IMR-90 (cell line): Measurements from ENCODE around the gene SSTR1. TPM values are rescaled to one million over a fixed set of nuclear protein-coding genes. Genes with fewer than 3 reads are reported as not detected.

Experiments
- ATAC-seq: fragments of 200-7000 bp; cut with Tn5 transposase; 2 replicates; pipeline ENCODE4 v1.9.1; 2020; ENCODE audit warnings: low read depth, mild to moderate bottlenecking, moderate library complexity
- BruUV-seq: library from RNA; stranded (reverse); fragments of 400-500 nt; replicated peaks from 2 replicates; lab custom pipeline; 2021; lab: Mats Ljungman, UMichigan
- CTCF ChIA-PET: fragments of 300-600 bp; formaldehyde crosslinking; extraction: SDS; loops from one replicate; lab custom pipeline; 2021; ENCODE audit warnings: antibody characterized with exemption; lab: Yijun Ruan, JAX
- POLR2A ChIA-PET: fragments of 300-600 bp; sonication (Branson Sonifier 250); formaldehyde crosslinking; loops from one replicate; lab custom pipeline; 2022; ENCODE audit warnings: antibody characterized with exemption; ENCODE audit not compliant: unreplicated experiment; lab: Charles Lee
- DNase-seq: peaks from one replicate; pipeline ENCODE4 v3.0.0; 2013
- H2AFZ ChIP-seq: replicated peaks from 2 replicates; pipeline ENCODE3; 2013; ENCODE audit warnings: low read length, mild to moderate bottlenecking; ENCODE audit not compliant: poor library complexity
- H2AK5ac ChIP-seq: 2 replicates; pipeline ENCODE4 v1.6.1; 2013; ENCODE audit warnings: low read depth, low read length, inconsistent platforms
- H2AK9ac ChIP-seq: replicated peaks from 2 replicates; pipeline ENCODE3; 2013; ENCODE audit warnings: mild to moderate bottlenecking, low read depth, low read length, moderate library complexity; ENCODE audit not compliant: poor library complexity
- H2BK120ac ChIP-seq: 2 replicates; pipeline ENCODE4 v1.6.1; 2013; ENCODE audit warnings: low read depth, low read length, inconsistent platforms
- H2BK15ac ChIP-seq: 3 replicates; pipeline ENCODE4 v1.6.1; 2013; ENCODE audit warnings: low read depth, low read length, inconsistent platforms
- H2BK20ac ChIP-seq: 2 replicates; pipeline ENCODE4 v1.6.1; 2013; ENCODE audit warnings: low read depth, mild to moderate bottlenecking, inconsistent platforms, low read length, moderate library complexity
- H2BK5ac ChIP-seq: 2 replicates; pipeline ENCODE4 v1.6.1; 2013; ENCODE audit warnings: mild to moderate bottlenecking, low read depth, low read length, inconsistent platforms; ENCODE audit not compliant: poor library complexity, severe bottlenecking
- H3K14ac ChIP-seq: replicated peaks from 2 replicates; pipeline ENCODE4 v1.6.1; 2013; ENCODE audit warnings: low read depth, low read length, inconsistent platforms
- H3K18ac ChIP-seq: 2 replicates; pipeline ENCODE4 v1.6.1; 2013; ENCODE audit warnings: low read depth, low read length, control low read depth
- H3K23ac ChIP-seq: 2 replicates; pipeline ENCODE4 v1.6.1; 2013; ENCODE audit warnings: low read depth, low read length, inconsistent platforms
- H3K27ac ChIP-seq: 2 replicates; pipeline ENCODE4 v1.5.1; 2013; ENCODE audit warnings: mild to moderate bottlenecking, control low read depth, low read length; ENCODE audit not compliant: insufficient read depth
- H3K27me3 ChIP-seq: 2 replicates; pipeline ENCODE4 v1.6.1; 2013; ENCODE audit warnings: low read length; ENCODE audit not compliant: control insufficient read depth, insufficient read depth
- H3K36me3 ChIP-seq: 2 replicates; pipeline ENCODE4 v1.6.1; 2013; ENCODE audit warnings: low read length, mixed read lengths; ENCODE audit not compliant: control insufficient read depth, insufficient read depth
- H3K4ac ChIP-seq: 2 replicates; pipeline ENCODE4 v1.6.1; 2013; ENCODE audit warnings: low read depth, low read length, inconsistent platforms
- H3K4me1 ChIP-seq: 2 replicates; pipeline ENCODE4 v1.6.1; 2013; ENCODE audit warnings: low read length, mixed read lengths; ENCODE audit not compliant: control insufficient read depth, insufficient read depth
- H3K4me2 ChIP-seq: 2 replicates; pipeline ENCODE4 v1.6.1; 2013; ENCODE audit warnings: low read depth, mild to moderate bottlenecking, control low read depth, low read length, moderate library complexity
- H3K4me3 ChIP-seq: 2 replicates; pipeline ENCODE4 v1.5.1; 2013; ENCODE audit warnings: low read depth, mild to moderate bottlenecking, control low read depth, low read length, moderate library complexity; ENCODE audit not compliant: insufficient read depth
- H3K56ac ChIP-seq: 2 replicates; pipeline ENCODE4 v1.6.1; 2013; ENCODE audit warnings: low read length, inconsistent platforms; ENCODE audit not compliant: insufficient read depth; ENCODE audit errors: extremely low read depth
- H3K79me1 ChIP-seq, 2 experiments: 2 replicates each; pipeline ENCODE4 v1.6.1; 2013; ENCODE audit warnings: low read length in 2 of 2, inconsistent platforms in 1 of 2, low read depth in 1 of 2
- H3K9ac ChIP-seq: 2 replicates; pipeline ENCODE4 v1.6.1; 2013; ENCODE audit warnings: low read depth, low read length, control low read depth
- H3K9me1 ChIP-seq: 2 replicates; pipeline ENCODE4 v1.6.1; 2013; ENCODE audit warnings: low read length, inconsistent platforms; ENCODE audit not compliant: insufficient read depth
- H3K9me3 ChIP-seq: 2 replicates; pipeline ENCODE4 v1.6.1; 2013; ENCODE audit warnings: low read length; ENCODE audit not compliant: control insufficient read depth, insufficient read depth
- H4K20me1 ChIP-seq: 2 replicates; pipeline ENCODE4 v1.6.1; 2013; ENCODE audit warnings: low read length, inconsistent platforms; ENCODE audit not compliant: insufficient read depth
- H4K5ac ChIP-seq: 2 replicates; pipeline ENCODE4 v1.6.1; 2013; ENCODE audit warnings: mild to moderate bottlenecking, low read depth, low read length, control low read depth
- H4K8ac ChIP-seq, 2 experiments: 2 replicates each; pipeline ENCODE4 v1.6.1; 2013; ENCODE audit warnings: low read depth in 2 of 2, low read length in 2 of 2, control low read depth in 1 of 2, inconsistent platforms in 1 of 2
- H4K91ac ChIP-seq: 2 replicates; pipeline ENCODE4 v1.6.1; 2013; ENCODE audit warnings: low read depth, low read length, inconsistent platforms; ENCODE audit not compliant: insufficient read depth
- BHLHE40 ChIP-seq: fragments of 150-350 bp; IDR thresholded peaks from 2 replicates; pipeline ENCODE4 v1.6.1; 2016; ENCODE audit warnings: mild to moderate bottlenecking, low read depth, low read length
- CEBPB ChIP-seq: IDR thresholded peaks from 2 replicates; pipeline ENCODE4 v1.6.1; 2012; ENCODE audit warnings: low read depth, low read length, improper control_type of control experiment
- CHD1 ChIP-seq: IDR thresholded peaks from 2 replicates; pipeline ENCODE4 v1.6.1; 2012; ENCODE audit warnings: low read depth, low read length, improper control_type of control experiment
- ELK1 ChIP-seq: fragments of 150-350 bp; IDR thresholded peaks from 2 replicates; pipeline ENCODE4 v1.6.1; 2016; ENCODE audit warnings: low read depth, mild to moderate bottlenecking, low read length, moderate library complexity, borderline replicate concordance
- FOS ChIP-seq: fragments of 150-350 bp; IDR thresholded peaks from 2 replicates; pipeline ENCODE4 v1.6.1; 2016; ENCODE audit warnings: low read depth, low read length
- MAFK ChIP-seq: IDR thresholded peaks from 2 replicates; pipeline ENCODE4 v1.6.1; 2012; ENCODE audit warnings: low read depth, low read length, improper control_type of control experiment
- MAZ ChIP-seq: IDR thresholded peaks from 2 replicates; pipeline ENCODE4 v1.6.1; 2012; ENCODE audit warnings: low read depth, mild to moderate bottlenecking, low read length, improper control_type of control experiment, moderate library complexity, borderline replicate concordance
- MXI1 ChIP-seq: IDR thresholded peaks from 2 replicates; pipeline ENCODE4 v1.6.1; 2012; ENCODE audit warnings: low read depth, mild to moderate bottlenecking, low read length, moderate library complexity, borderline replicate concordance
- NFE2L2 ChIP-seq: fragments of 150-350 bp; IDR thresholded peaks from 2 replicates; pipeline ENCODE4 v1.6.1; 2016; ENCODE audit warnings: low read depth, mild to moderate bottlenecking, low read length
- POLR2A ChIP-seq: IDR thresholded peaks from 2 replicates; pipeline ENCODE4 v1.6.1; 2012; ENCODE audit warnings: mild to moderate bottlenecking, low read depth, low read length
- RAD21 ChIP-seq: IDR thresholded peaks from 2 replicates; pipeline ENCODE4 v1.6.1; 2012; ENCODE audit warnings: low read length, improper control_type of control experiment
- RCOR1 ChIP-seq: IDR thresholded peaks from 2 replicates; pipeline ENCODE4 v1.6.1; 2012; ENCODE audit warnings: mild to moderate bottlenecking, low read length, improper control_type of control experiment; ENCODE audit not compliant: insufficient replicate concordance
- RFX5 ChIP-seq: IDR thresholded peaks from 2 replicates; pipeline ENCODE4 v1.8.0; 2012; ENCODE audit warnings: low read depth, mild to moderate bottlenecking, low read length, moderate library complexity
- SMC3 ChIP-seq: fragments of 150-350 bp; IDR thresholded peaks from 2 replicates; pipeline ENCODE4 v1.6.1; 2016; ENCODE audit warnings: low read depth, mild to moderate bottlenecking, antibody characterized with exemption, low read length, moderate library complexity
- USF2 ChIP-seq: fragments of 150-350 bp; IDR thresholded peaks from 2 replicates; pipeline ENCODE4 v1.6.1; 2017; ENCODE audit warnings: mild to moderate bottlenecking, antibody characterized with exemption, low read length, low read depth
- dilution Hi-C: fragments of 300-500 bp; cut with HindIII; formaldehyde crosslinking; loops from one replicate; pipeline ENCODE4 v1.14.3; 2018; ENCODE audit warnings: low sequenced_read_pairs; ENCODE audit not compliant: unreplicated experiment
- in situ Hi-C: fragments of 300-500 bp; cut with MboI; formaldehyde crosslinking; loops from 3 replicates; pipeline ENCODE4 v1.14.3; 2019; ENCODE audit warnings: low sequenced_read_pairs, inconsistent platforms, mixed read lengths
- intact Hi-C: fragments of 100-400 bp; cut with micrococcal nuclease; formaldehyde crosslinking; loops from 2 replicates; pipeline ENCODE4 v1.10.0; 2022
- polyA plus RNA-seq, 3 experiments: library from polyadenylated mRNA; depleted of rRNA; stranded (reverse); fragments of >200 nt; gene quantifications; 2 replicates each; pipeline ENCODE4 v1.2.3, GENCODE V29; 2012; ENCODE audit warnings: low replicate concordance in 1 of 3
- total RNA-seq: library from RNA; depleted of rRNA; stranded (reverse); fragments of >200 nt; gene quantifications from 2 replicates; pipeline ENCODE4 v1.2.3, GENCODE V29; 2012

Gene SSTR1
- total and polyA plus RNA-seq, 2 of the 4 experiments (the other 2 are of a cell fraction), result 1.1 to 5.5 TPM

DNA sequence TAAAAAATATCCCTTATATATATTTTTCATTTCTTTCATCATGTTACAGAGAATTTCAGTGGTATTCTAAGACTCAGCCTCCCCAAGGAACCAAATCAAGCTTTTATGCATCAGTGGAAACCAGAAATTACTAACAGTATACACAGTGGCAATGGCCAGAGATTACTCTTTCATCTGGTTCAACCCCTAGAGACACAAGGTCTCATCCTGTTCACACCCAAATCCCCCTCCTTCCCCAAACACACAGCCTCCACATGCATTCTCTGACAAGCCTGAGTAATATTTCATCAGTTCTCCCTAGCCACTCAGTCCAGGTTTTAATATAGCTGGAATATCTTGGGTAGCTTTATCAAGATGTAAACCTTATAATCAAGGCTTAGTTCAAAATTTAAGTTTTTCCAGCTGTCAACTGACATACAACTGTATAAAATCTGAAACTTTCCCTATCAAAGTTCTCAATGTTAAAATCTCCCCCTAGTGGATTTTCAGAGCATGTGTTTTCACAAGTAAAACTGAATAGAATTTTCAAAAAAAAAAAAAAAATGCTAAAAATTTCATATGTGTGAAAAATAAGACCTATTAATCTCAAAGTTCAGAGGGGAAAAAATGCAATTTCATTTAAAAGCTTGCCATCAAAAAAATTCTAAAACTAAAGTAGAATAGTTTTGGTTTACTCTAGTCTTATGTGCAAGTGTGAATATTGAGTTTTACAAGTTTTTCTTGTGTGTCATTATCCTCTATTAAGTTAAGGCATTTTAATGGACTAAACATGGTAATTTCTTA lies 10.5 kb upstream of the SSTR1 start:
- POLR2A ChIA-PET, result no interaction called here
- DNase-seq, result peak; percentile 38
- Histone ChIP-seq H2BK15ac (no peak overlapping the region), H4K91ac (no peak overlapping the region; the same call in 1 of the 2 replicates), H2BK20ac (peak overlapping the region; percentile 81), H3K56ac (no peak overlapping the region), H3K9me1 (no peaks in the 10 kb centered on the region; the same call in 1 of the 2 replicates), H4K20me1 (no peaks in the 10 kb centered on the region), H2BK120ac (peak overlapping the region; percentile 39), H3K79me1 (no peaks in the 10 kb centered on the region), H3K4me2 (no peak overlapping the region), H3K18ac (peak overlapping the region; percentile 77), H3K4me3 (no peak overlapping the region), H2AK5ac (no peak overlapping the region), H3K27me3 (no peaks in the 10 kb centered on the region), H3K4ac (no peak overlapping the region; the same call in 1 of the 2 replicates), H2AFZ (no peak overlapping the region), H3K23ac (no peak overlapping the region), H4K8ac (no peak overlapping the region), H3K14ac (no peak overlapping the region), H4K5ac (peak overlapping the region; percentile 72), H3K4me1 (peaks cover 9% of the 10 kb centered on the region), H3K9me3 (no peaks in the 10 kb centered on the region), H3K9ac (no peak overlapping the region; the same call in 1 of the 2 replicates), H3K36me3 (no peaks in the 10 kb centered on the region), H3K27ac (no peak overlapping the region), H2BK5ac (peak overlapping the region; percentile 42), H2AK9ac (no peak overlapping the region)
- CTCF ChIA-PET, result interaction anchor here (0.6 to 2.1 kb wide), 19 partner anchors 10 to 818 kb away, joined by 3 to 10 read pairs (median 4); partner anchors contain the start of gene SSTR1
- dilution Hi-C loops, result no loop called here
- in situ Hi-C loops, result no loop called here
- intact Hi-C loops, result loop anchor here (1.0 to 5.0 kb wide), 5 partner anchors 55 to 670 kb away; no protein-coding TSS in a partner anchor
- BruUV-seq, result no TSS peak
- peak; percentile 67; the same call in 1 of the 2 replicates for ATAC-seq
- TF ChIP-seq SMC3, result peak; percentile 61
- no peak for TF ChIP-seq USF2
- TF ChIP-seq CHD1, result no peak
- TF ChIP-seq ELK1, result no peak
- TF ChIP-seq BHLHE40, result no peak
- no peak for TF ChIP-seq MXI1
- no peak for TF ChIP-seq RFX5
- no peak for TF ChIP-seq MAZ
- TF ChIP-seq RCOR1, result no peak
- no peak for TF ChIP-seq POLR2A
- TF ChIP-seq MAFK, result no peak
- TF ChIP-seq CEBPB, result no peak
- TF ChIP-seq RAD21, result peak; percentile 53
- no peak for TF ChIP-seq NFE2L2
- TF ChIP-seq FOS, result no peak
